Measurements from ENCODE around the gene TXLNB.
"Not testable (repeated sequence)": the region's sequence is repeated elsewhere in the genome, so short reads cannot be mapped to it uniquely, and the experiment has no call there.

Gene TXLNB

DNA sequence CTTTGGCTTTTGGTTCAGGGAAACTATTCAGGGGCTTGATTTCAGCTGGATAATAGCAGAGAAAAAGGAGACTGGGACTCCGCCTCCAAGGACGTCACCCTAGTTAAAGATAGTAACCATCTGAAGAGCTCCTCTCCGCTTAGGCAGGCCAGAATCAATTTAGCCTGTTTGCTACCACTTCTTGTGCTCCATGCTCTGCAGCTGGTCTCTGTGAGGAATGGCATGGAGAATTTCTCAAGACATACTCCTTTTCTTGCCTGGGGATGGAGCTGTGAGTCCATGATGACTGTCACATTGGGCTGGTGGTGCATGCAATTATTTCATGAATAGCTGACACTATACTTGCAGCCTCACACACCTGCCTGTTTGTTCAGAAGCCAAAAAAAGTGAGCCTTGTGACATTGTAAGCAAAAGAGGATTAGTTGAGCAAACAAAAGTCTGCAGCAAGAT lies 61.4 kb downstream of the TXLNB start:
- DNase-seq: peak; percentile 75

DNA sequence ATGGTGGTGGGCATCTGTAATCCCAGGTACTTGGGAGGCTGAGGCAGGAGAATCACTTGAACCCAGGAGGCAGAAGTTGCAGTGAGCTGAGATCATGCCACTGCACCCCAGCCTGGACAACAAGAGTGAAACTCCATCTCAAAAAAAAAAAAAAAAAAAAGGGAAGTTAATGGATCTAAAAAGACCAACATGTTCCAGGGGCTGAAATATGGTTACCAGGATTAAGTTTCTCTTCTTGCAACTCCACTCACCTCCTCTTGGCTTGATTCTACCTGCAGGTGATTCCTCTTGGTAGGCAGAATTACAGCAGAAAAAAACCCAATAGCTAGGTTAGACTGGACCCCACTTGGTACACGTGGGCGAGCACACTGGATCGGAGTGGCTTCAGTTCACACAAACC lies 63.4 kb downstream of the TXLNB start:
- DNase-seq: not testable (repeated sequence)

DNA sequence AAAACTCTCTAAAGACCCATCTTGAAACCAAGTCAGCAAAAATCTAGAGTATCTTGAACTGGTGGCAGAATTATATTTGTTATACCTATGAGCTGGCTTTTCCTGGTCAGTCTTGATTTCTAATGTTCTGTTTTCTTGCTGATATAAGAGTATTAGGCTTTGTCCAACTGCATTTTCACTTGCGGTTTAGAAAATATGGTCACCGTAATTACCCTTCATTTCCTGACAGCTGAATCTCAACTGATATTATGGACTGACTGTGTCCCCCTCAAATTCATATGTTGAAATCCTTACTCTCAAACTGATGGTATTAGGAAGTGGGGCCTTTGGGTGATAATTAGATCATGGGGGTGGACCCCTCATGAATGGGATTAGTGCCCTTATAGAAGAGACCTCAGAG lies 72.1 kb downstream of the TXLNB start:
- DNase-seq: no peak

DNA sequence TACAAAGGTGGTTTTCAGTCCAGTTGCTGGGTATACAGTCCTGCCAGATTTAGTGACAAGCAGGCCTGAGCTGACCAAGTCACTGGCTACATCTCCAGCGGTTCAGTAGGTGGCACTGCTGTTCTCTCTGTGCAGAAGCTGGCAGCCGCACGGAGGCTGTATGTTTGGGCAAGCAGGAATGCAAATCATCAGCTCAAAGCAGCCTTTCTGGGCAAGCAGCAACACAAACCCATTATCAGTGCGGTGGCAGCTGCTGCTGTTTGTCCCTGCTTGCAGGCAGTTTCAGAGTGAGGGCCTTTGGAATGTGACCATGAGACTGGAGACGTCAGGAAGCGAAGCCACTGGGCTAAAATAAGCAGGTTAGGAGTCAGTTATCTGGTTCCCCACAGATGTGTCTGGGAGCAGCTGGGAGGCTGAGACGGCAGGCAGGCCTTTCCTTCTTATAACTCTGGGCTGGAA lies 72.5 kb downstream of the TXLNB start:
- peak; percentile 80 for DNase-seq

DNA sequence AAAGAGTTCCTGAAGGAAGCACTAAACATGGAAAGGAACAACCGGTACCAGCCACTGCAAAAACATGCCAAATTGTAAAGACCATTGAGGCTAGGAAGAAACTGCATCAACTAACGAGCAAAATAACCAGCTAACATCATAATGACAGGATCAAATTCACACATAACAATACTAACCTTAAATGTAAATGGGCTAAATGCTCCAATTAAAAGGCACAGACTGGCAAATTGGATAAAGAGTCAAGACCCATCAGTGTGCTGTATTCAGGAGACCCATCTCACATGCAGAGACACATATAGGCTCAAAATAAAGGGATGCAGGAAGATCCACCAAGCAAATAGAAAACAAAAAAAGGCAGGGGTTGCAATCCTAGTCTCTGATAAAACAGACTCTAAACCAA lies 79.3 kb downstream of the TXLNB start:
- not testable (repeated sequence) for DNase-seq

DNA sequence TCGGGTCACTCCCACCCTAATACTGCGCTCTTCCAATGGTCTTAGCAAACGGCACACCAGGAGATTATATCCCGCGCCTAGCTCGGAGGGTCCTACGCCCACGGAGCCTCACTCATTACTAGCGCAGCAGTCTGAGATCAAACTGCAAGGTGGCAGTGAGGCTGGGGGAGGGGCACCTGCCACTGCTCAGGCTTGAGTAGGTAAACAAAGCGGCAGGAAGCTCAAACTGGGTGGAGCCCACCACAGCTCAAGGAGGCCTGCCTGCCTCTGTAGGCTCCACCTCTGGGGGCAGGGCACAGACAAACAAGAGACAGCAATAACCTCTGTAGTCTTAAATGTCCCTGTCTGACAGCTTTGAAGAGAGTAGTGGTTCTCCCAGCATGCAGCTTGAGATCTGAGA lies 81.0 kb downstream of the TXLNB start:
- DNase-seq: not testable (repeated sequence)

DNA sequence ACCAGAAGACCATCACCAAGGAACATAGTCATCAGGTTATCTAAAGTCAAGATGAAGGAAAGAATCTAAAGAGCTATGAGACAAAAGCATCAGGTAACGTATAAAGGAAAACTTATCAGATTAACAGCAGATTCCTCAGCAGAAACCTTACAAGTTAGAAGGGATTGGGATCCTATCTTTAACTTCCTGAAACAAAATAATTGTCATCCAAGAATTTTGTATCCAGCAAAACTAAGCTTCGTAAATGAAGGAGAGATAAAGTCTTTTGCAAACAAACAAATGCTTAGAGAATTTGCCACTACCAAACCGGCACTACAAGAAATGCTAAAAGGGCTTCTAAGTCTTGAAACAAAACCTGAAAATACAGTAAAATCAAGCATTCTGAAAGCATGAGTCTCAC lies 86.0 kb downstream of the TXLNB start:
- DNase-seq: no peak

DNA sequence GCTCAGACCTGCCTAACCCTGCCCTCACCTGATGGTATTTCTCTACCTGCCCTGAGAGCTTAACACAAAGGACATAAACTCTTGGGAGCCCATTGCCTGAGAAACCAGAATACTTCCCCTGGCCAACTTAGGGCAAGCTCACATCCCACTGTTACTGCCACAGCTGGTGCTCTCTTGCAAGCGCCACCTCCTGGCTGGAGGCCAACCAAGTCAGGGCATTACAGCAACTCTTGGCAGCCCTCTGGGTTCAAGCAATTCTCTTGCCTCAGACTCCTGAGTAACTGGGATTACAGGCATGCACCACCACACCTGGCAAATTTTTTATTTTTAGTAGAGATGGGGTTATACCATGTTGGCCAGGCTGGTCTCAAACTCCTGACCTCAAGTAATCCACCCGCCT lies 86.8 kb downstream of the TXLNB start:
- no peak for DNase-seq

DNA sequence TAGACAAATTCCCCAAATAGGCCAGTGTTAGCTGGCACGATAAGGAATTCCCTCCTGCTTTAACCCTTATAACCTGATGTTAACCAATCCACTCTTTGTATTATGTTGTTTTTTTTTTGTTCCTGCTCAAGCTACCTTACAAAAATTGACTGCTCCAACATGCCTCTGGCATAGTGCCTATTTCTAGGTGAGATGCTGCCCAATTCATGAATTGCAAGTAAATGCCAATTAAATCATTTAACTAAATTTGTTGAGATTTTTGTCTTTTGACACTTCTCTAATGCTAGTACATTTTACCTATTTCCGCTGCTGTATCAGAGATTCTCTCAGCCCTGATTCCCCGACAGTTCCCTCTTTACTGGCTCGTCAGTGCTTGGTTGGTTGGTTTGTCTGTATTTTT lies 90.4 kb downstream of the TXLNB start:
- DNase-seq: no peak

DNA sequence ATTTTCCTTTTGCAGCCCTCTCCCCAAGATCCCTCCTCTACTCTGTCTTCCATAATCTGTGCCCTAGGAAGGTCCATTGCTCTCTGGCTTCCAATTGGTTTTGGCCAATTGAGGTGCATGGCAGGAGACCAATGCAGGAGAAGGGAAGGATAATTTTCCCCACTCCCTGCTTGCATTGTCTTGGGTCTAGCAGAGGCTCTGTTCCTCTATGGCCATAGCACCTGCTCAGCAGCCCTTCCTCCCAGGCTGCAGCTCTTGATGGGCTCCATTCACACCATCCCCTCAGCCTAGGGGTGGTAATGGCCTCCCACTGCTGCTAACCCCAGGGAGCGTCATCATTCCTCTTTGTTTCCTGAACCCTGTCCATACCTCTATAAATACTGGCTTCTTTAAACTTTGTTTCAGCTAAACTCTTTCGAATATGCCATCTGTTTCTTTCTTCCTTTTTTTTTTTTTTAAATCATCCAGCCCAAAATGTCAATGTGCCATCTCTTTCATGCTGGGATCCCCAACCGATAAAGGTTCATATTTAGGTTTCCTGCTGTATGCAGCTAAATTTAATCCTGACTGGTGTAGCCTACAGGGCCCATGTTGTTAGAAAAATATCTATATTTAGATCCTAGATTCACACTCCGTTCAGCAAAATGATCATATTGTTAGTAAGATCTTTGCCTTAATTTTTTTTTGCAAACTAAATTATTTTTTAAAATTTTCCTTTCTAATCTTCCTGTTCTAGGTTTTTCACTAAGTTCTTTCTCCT lies 93.1 kb downstream of the TXLNB start:
- no peak for DNase-seq

DNA sequence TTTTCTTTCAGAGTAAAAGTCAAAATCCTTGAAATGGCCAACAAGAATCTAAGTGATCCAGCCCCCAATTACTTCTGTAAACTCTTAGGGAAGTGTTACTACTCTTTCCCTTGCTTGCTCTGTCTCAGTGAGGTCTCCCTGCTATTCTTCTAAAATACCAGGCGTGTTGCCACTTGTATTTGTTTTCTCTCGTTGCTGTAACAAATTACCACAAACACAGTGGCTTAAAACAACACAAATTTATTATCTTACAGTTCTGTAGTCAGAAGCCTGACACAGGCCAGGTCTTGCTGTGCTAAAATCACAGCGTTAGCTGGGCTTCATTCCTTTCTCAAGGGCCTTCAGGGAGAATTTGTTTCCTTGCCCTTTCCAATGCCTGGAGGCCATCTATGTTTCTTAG lies 97.1 kb downstream of the TXLNB start:
- no peak for DNase-seq
